ENCODE data around the gene SPSB2.

Gene SPSB2

GRCh38 chr12:6849976-6850560 is 23.0 kb downstream of the SPSB2 start:
- TF ChIP-seq GATA2 (IDR thresholded peaks at IDR 0.05; ENCODE audit: low read depth, low read length) = no peak
- no peak for TF ChIP-seq GATA3 (IDR thresholded peaks at IDR 0.05; ENCODE audit: low read depth, low read length)

GRCh38 chr12:6849427-6849826 is 23.7 kb downstream of the SPSB2 start:
- TF ChIP-seq GATA2 (IDR thresholded peaks at IDR 0.05; ENCODE audit: low read depth, low read length) (no peak), GATA3 (IDR thresholded peaks at IDR 0.05; ENCODE audit: low read depth, low read length) (no peak)

- no peak for TF ChIP-seq GATA3 (IDR thresholded peaks at IDR 0.05; ENCODE audit: low read depth, low read length)
- TF ChIP-seq GATA2 (IDR thresholded peaks at IDR 0.05; ENCODE audit: low read depth, low read length) = no peak
Observed at GRCh38 chr12:6847676-6848075, 25.4 kb downstream of the SPSB2 start.

- TF ChIP-seq GATA3 (IDR thresholded peaks at IDR 0.05; ENCODE audit: low read depth, low read length) (no peak), GATA2 (IDR thresholded peaks at IDR 0.05; ENCODE audit: low read depth, low read length) (no peak)
Observed at GRCh38 chr12:6846316-6846869, 26.7 kb downstream of the SPSB2 start.

GRCh38 chr12:6845395-6845794 is 27.7 kb downstream of the SPSB2 start:
- TF ChIP-seq GATA3 (IDR thresholded peaks at IDR 0.05; ENCODE audit: low read depth, low read length) = no peak
- no peak for TF ChIP-seq GATA2 (IDR thresholded peaks at IDR 0.05; ENCODE audit: low read depth, low read length)

- TF ChIP-seq GATA3 (IDR thresholded peaks at IDR 0.05; ENCODE audit: low read depth, low read length) = no peak
- TF ChIP-seq GATA2 (IDR thresholded peaks at IDR 0.05; ENCODE audit: low read depth, low read length) = no peak
Observed at GRCh38 chr12:6843118-6843902, 29.8 kb downstream of the SPSB2 start.

GRCh38 chr12:6842075-6842474 is 31.0 kb downstream of the SPSB2 start:
- TF ChIP-seq GATA2 (IDR thresholded peaks at IDR 0.05; ENCODE audit: low read depth, low read length) (no peak), GATA3 (IDR thresholded peaks at IDR 0.05; ENCODE audit: low read depth, low read length) (no peak)

- no peak for TF ChIP-seq GATA2 (IDR thresholded peaks at IDR 0.05; ENCODE audit: low read depth, low read length)
- no peak for TF ChIP-seq GATA3 (IDR thresholded peaks at IDR 0.05; ENCODE audit: low read depth, low read length)
Observed at GRCh38 chr12:6840761-6841515, 32.2 kb downstream of the SPSB2 start, which contains the start of gene GNB3. Gene GNB3, plus strand, starts transcription at chr12:6840925. Its CDS starts 363 bp downstream, at chr12:6841288.

GRCh38 chr12:6840330-6840729 is 32.8 kb downstream of the SPSB2 start:
- TF ChIP-seq GATA3 (IDR thresholded peaks at IDR 0.05; ENCODE audit: low read depth, low read length) (no peak), GATA2 (IDR thresholded peaks at IDR 0.05; ENCODE audit: low read depth, low read length) (no peak)

GRCh38 chr12:6839482-6840201 is 33.5 kb downstream of the SPSB2 start:
- no peak for TF ChIP-seq GATA2 (IDR thresholded peaks at IDR 0.05; ENCODE audit: low read depth, low read length)
- no peak for TF ChIP-seq GATA3 (IDR thresholded peaks at IDR 0.05; ENCODE audit: low read depth, low read length)

- no peak for TF ChIP-seq GATA3 (IDR thresholded peaks at IDR 0.05; ENCODE audit: low read depth, low read length)
- no peak for TF ChIP-seq GATA2 (IDR thresholded peaks at IDR 0.05; ENCODE audit: low read depth, low read length)
Observed at GRCh38 chr12:6838854-6839253, 34.2 kb downstream of the SPSB2 start.

- TF ChIP-seq GATA2 (IDR thresholded peaks at IDR 0.05; ENCODE audit: low read depth, low read length) (no peak), GATA3 (IDR thresholded peaks at IDR 0.05; ENCODE audit: low read depth, low read length) (no peak)
Observed at GRCh38 chr12:6837370-6838060, 35.6 kb downstream of the SPSB2 start.

GRCh38 chr12:6836851-6837250 is 36.3 kb downstream of the SPSB2 start:
- TF ChIP-seq GATA3 (IDR thresholded peaks at IDR 0.05; ENCODE audit: low read depth, low read length) (no peak), GATA2 (IDR thresholded peaks at IDR 0.05; ENCODE audit: low read depth, low read length) (no peak)
